SK-N-SH (cell line): ENCODE results near the gene HSPG2. TPM values are rescaled to one million over a fixed set of nuclear protein-coding genes. Genes with fewer than 3 reads are reported as not detected.

Source experiments
- CTCF ChIA-PET: fragments of 300-600, 350-600 bp; formaldehyde crosslinking; extraction: SDS; loops from one replicate; lab custom pipeline; 2021; lab: Yijun Ruan, JAX
- POLR2A ChIA-PET: fragments of 350-600 bp; sonication (Branson Sonifier 250); formaldehyde crosslinking; extraction: SDS; loops from one replicate; lab custom pipeline; 2020; ENCODE audit warnings: antibody characterized with exemption, inconsistent platforms; lab: Yijun Ruan, JAX
- DNase-seq: peaks from one replicate; pipeline ENCODE4 v3.0.0; 2012
- H2AFZ ChIP-seq: fragments of 200-600 bp; sonication (generic); 2 replicates; pipeline ENCODE4 v1.8.1; 2016; ENCODE audit warnings: antibody characterized with exemption, mild to moderate bottlenecking, low read depth
- H3F3A ChIP-seq: fragments of 200-600 bp; sonication (generic); replicated peaks from 2 replicates; pipeline ENCODE3; 2016; ENCODE audit warnings: antibody characterized with exemption, mild to moderate bottlenecking; ENCODE audit not compliant: insufficient read depth
- H3K27ac ChIP-seq, 2 experiments: fragments of 200-500 bp in 1 of 2; fragments of 200-600 bp in 1 of 2; sonication (Bioruptor generic) in 1 of 2; sonication (generic), shearing (Covaris generic) in 1 of 2; 2 replicates each; pipeline versions ENCODE4 v1.5.1 to v1.6.1; 2014 to 2016; ENCODE audit warnings: low read depth in 2 of 2, inconsistent platforms in 1 of 2, low read length in 1 of 2, mild to moderate bottlenecking in 1 of 2, mixed read lengths in 1 of 2
- H3K27me3 ChIP-seq: fragments of 200-600 bp; sonication (generic), shearing (Covaris generic); 2 replicates; pipeline ENCODE4 v1.6.1; 2016; ENCODE audit warnings: mixed run types; ENCODE audit not compliant: insufficient read depth
- H3K36me3 ChIP-seq, 2 experiments: fragments of 200-500 bp in 1 of 2; fragments of 200-600 bp in 1 of 2; sonication (Bioruptor generic) in 1 of 2; sonication (generic) in 1 of 2; replicated peaks in 1 of 2; 2 replicates each; pipeline versions ENCODE3 to v1.5.1; 2014 to 2016; ENCODE audit warnings: low read length in 1 of 2, mild to moderate bottlenecking in 1 of 2; ENCODE audit not compliant: insufficient read depth in 2 of 2, control insufficient read depth in 1 of 2
- H3K4me1 ChIP-seq, 2 experiments: fragments of 200-500 bp in 1 of 2; fragments of 200-600 bp in 1 of 2; sonication (Bioruptor generic) in 1 of 2; sonication (generic), shearing (Covaris generic) in 1 of 2; 2 replicates each; pipeline versions ENCODE4 v1.5.1 to v1.6.1; 2014 to 2016; ENCODE audit warnings: low read depth in 1 of 2, low read length in 1 of 2, mixed run types in 1 of 2; ENCODE audit not compliant: insufficient read depth in 2 of 2, control insufficient read depth in 1 of 2
- H3K4me2 ChIP-seq: fragments of 200-600 bp; sonication (generic), shearing (Covaris generic); 2 replicates; pipeline ENCODE4 v1.6.1; 2017; ENCODE audit warnings: mixed run types
- H3K4me3 ChIP-seq, 2 experiments: fragments of 200-500 bp in 1 of 2; fragments of 200-600 bp in 1 of 2; sonication (Bioruptor generic) in 1 of 2; sonication (generic), shearing (Covaris generic) in 1 of 2; 2 replicates each; pipeline versions ENCODE4 v1.5.1 to v1.8.1; 2014 to 2016; ENCODE audit warnings: low read depth in 2 of 2, inconsistent platforms in 1 of 2, low read length in 1 of 2, mild to moderate bottlenecking in 1 of 2, mixed read lengths in 1 of 2, moderate library complexity in 1 of 2
- H3K79me2 ChIP-seq: fragments of 200-600 bp; sonication (generic); 2 replicates; pipeline ENCODE4 v1.8.1; 2017; ENCODE audit warnings: mild to moderate bottlenecking; ENCODE audit not compliant: insufficient read depth
- H3K9ac ChIP-seq: fragments of 200-600 bp; sonication (generic); 2 replicates; pipeline ENCODE4 v1.6.1; 2017; ENCODE audit warnings: mixed run types
- H3K9me2 ChIP-seq: fragments of 200-600 bp; sonication (generic); 2 replicates; pipeline ENCODE4 v1.6.1; 2017; ENCODE audit warnings: mixed run types
- H3K9me3 ChIP-seq: fragments of 200-600 bp; sonication (generic); 2 replicates; pipeline ENCODE4 v1.6.1; 2017; ENCODE audit warnings: mixed run types, mild to moderate bottlenecking, moderate library complexity
- H4K20me1 ChIP-seq: fragments of 200-600 bp; sonication (generic); 2 replicates; pipeline ENCODE4 v1.6.1; 2017; ENCODE audit warnings: mild to moderate bottlenecking, mixed run types; ENCODE audit not compliant: insufficient read depth
- ELF1 ChIP-seq: IDR thresholded peaks from 2 replicates; pipeline ENCODE4 v1.4.0; 2012
- FOSL2 ChIP-seq: IDR thresholded peaks from 2 replicates; pipeline ENCODE4 v1.4.0; 2012; ENCODE audit warnings: low read depth, mild to moderate bottlenecking, moderate library complexity, borderline replicate concordance
- FOXM1 ChIP-seq: IDR thresholded peaks from 2 replicates; pipeline ENCODE4 v1.4.0; 2012; ENCODE audit warnings: low read depth, mild to moderate bottlenecking
- GATA2 ChIP-seq: sonication (generic); formaldehyde crosslinking; IDR thresholded peaks from 2 replicates; pipeline ENCODE4 v1.5.0; 2020; ENCODE audit warnings: mild to moderate bottlenecking, missing genetic modification reagents
- IRF3 ChIP-seq: fragments of 150-350 bp; IDR thresholded peaks from 2 replicates; pipeline ENCODE4 v1.6.1; 2016; ENCODE audit warnings: mild to moderate bottlenecking, low read depth, low read length
- MXI1 ChIP-seq: IDR thresholded peaks from 2 replicates; pipeline ENCODE4 v1.6.1; 2012; ENCODE audit warnings: mild to moderate bottlenecking, low read depth, low read length, improper control_type of control experiment
- POLR2AphosphoS5 ChIP-seq: IDR thresholded peaks from 2 replicates; pipeline ENCODE4 v1.6.1; 2012; ENCODE audit warnings: low read depth, low read length
- RAD21 ChIP-seq: IDR thresholded peaks from 2 replicates; pipeline ENCODE4 v1.6.1; 2012; ENCODE audit warnings: mild to moderate bottlenecking, low read length
- SMC3 ChIP-seq: IDR thresholded peaks from 2 replicates; pipeline ENCODE4 v1.6.1; 2012; ENCODE audit warnings: low read depth, low read length, improper control_type of control experiment
- YY1 ChIP-seq: IDR thresholded peaks from 2 replicates; pipeline ENCODE4 v1.4.0; 2012; ENCODE audit warnings: low read depth, mild to moderate bottlenecking
- WGBS: methylation state at CpG from one replicate; pipeline ENCODE4 v1.1.6; 2017; ENCODE audit warnings: low lambda C conversion rate; 5-methylcytosine and 5-hydroxymethylcytosine counted together
- polyA plus RNA-seq, 3 experiments: library from polyadenylated mRNA; depleted of rRNA; stranded (reverse); fragments of >200 nt; gene quantifications; 2 replicates each; pipeline ENCODE4 v1.2.3, GENCODE V29; 2012
- TF ChIP-seq, protein P1 (sequence below): fragments of 200-600 bp; sonication (generic); IDR thresholded peaks from 2 replicates; pipeline ENCODE4 v1.6.1; 2017; ENCODE audit warnings: antibody characterized with exemption, mild to moderate bottlenecking, moderate library complexity

Gene HSPG2
- polyA plus RNA-seq, 1 of the 3 experiments (the other 2 are of a cell fraction): 28.9 TPM

GRCh38 chr1:21882721-21883415 is 54.2 kb downstream of the HSPG2 start (continued):
- TF ChIP-seq, protein P1, sequence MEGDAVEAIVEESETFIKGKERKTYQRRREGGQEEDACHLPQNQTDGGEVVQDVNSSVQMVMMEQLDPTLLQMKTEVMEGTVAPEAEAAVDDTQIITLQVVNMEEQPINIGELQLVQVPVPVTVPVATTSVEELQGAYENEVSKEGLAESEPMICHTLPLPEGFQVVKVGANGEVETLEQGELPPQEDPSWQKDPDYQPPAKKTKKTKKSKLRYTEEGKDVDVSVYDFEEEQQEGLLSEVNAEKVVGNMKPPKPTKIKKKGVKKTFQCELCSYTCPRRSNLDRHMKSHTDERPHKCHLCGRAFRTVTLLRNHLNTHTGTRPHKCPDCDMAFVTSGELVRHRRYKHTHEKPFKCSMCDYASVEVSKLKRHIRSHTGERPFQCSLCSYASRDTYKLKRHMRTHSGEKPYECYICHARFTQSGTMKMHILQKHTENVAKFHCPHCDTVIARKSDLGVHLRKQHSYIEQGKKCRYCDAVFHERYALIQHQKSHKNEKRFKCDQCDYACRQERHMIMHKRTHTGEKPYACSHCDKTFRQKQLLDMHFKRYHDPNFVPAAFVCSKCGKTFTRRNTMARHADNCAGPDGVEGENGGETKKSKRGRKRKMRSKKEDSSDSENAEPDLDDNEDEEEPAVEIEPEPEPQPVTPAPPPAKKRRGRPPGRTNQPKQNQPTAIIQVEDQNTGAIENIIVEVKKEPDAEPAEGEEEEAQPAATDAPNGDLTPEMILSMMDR: no peak

DNA sequence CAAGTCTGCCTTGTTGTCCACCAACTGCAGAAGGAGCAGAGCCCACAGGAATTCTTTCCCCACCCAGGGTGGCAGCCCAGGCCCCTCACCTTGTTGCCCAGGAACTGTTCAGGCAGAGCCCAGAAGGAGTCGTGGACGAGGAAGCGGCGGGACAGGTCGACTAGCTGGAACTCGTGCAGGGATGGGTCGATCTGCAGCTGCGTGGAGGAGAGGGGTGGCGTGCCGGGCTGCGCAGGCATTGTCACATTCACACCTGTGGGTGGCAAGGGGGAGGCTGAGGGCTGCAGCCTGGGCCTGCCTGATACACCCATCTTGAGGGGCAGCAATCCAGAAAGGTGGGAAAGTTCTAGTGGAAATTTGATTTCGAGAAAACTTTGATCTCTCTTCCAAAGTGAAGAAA is 55.9 kb downstream of the HSPG2 start:
- H3K9me3 ChIP-seq: no peaks in the 10 kb centered on the region
- TF ChIP-seq POLR2AphosphoS5 (no peak), GATA2 (CRISPR knock-in tag) (no peak), IRF3 (no peak), MXI1 (no peak)
- TF ChIP-seq, all 33 proteins: peak for 0
- ChIA-PET POLR2A (no interaction called here), CTCF (interaction anchor here (0.6 to 1.8 kb wide), 4 partner anchors 10 to 849 kb away, joined by 3 to 6 read pairs (median 3); no protein-coding TSS in a partner anchor)
- no peak overlapping the region for H3K9ac ChIP-seq
- H3K9me2 ChIP-seq: no peaks in the 10 kb centered on the region
- WGBS: 100% methylated on average over 11 of the region's 12 CpGs
- H3K4me1 ChIP-seq: no peaks in the 10 kb centered on the region
- H3K36me3 ChIP-seq: peaks cover 0 to 29% of the 10 kb centered on the region in 2 experiments
- H3K27me3 ChIP-seq: no peaks in the 10 kb centered on the region
- H3K27ac ChIP-seq: no peak overlapping the region
- no peak for DNase-seq
- no peaks in the 10 kb centered on the region for H4K20me1 ChIP-seq
- H3F3A ChIP-seq: no peaks in the 10 kb centered on the region
- H3K79me2 ChIP-seq: no peaks in the 10 kb centered on the region
- no peak overlapping the region for H2AFZ ChIP-seq
- H3K4me3 ChIP-seq: no peak overlapping the region
- H3K4me2 ChIP-seq: no peak overlapping the region

DNA sequence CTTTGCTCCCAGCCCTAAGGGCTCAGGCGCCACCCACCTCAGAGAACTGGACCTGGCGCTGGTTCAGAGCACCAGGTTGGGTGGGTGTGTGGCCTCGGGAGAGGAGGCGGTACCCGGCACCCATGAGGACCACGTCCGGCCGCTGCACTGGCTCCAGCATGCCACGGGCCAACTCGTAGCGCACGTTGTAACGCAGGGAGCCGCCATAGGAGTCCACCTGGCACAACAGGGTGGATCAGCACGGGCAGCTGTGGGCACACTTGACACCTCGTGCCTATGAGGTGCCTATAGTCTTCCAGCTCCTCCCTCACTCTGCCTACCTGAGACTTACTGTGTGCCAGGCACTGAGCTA is 56.5 kb downstream of the HSPG2 start:
- Histone ChIP-seq H2AFZ (no peak overlapping the region), H3K27me3 (no peaks in the 10 kb centered on the region), H3K9ac (no peak overlapping the region), H4K20me1 (no peaks in the 10 kb centered on the region), H3K4me3 (no peak overlapping the region), H3K4me1 (no peaks in the 10 kb centered on the region), H3F3A (no peaks in the 10 kb centered on the region), H3K36me3 (peaks cover 0 to 33% of the 10 kb centered on the region in 2 experiments), H3K4me2 (no peak overlapping the region), H3K9me3 (no peaks in the 10 kb centered on the region), H3K79me2 (no peaks in the 10 kb centered on the region), H3K27ac (no peak overlapping the region), H3K9me2 (no peaks in the 10 kb centered on the region)
- TF ChIP-seq YY1 (no peak), SMC3 (no peak), RAD21 (no peak), FOSL2 (no peak), ELF1 (no peak), FOXM1 (no peak)
- 89% methylated on average over 5 of the region's 16 CpGs for WGBS
- ChIA-PET CTCF (interaction anchor here (0.6 kb wide), 1 partner anchor 850 kb away, joined by 3 read pairs; no protein-coding TSS in a partner anchor), POLR2A (no interaction called here)
- no peak for DNase-seq
